SK-N-SH treated with all-trans-retinoic acid at 6 μM for 48 hours (cell line): ENCODE data around the gene BANP.
A peak's percentile ranks its signal among the peaks of the same experiment; 100 is the strongest.

Source experiments
- ATAC-seq: fragments of 200-7000 bp; cut with Tn5 transposase; 3 replicates; pipeline ENCODE4 v1.9.1; 2020; ENCODE audit warnings: mild to moderate bottlenecking, moderate library complexity
- ARNTL ChIP-seq: fragments of 450-650 bp; formaldehyde crosslinking; IDR thresholded peaks from 2 replicates; pipeline ENCODE4 v1.5.0; 2020; ENCODE audit warnings: low read depth, mild to moderate bottlenecking, moderate library complexity, borderline replicate concordance
- BACH2 ChIP-seq: fragments of 250-450 bp; sonication (Bioruptor Pico); IDR thresholded peaks from 2 replicates; pipeline ENCODE4 v1.9.0; 2021; ENCODE audit warnings: mild to moderate bottlenecking, borderline replicate concordance
- GLIS3 ChIP-seq: fragments of 250-450 bp; sonication (Bioruptor Pico); IDR thresholded peaks from 2 replicates; pipeline ENCODE4 v1.5.0; 2020; ENCODE audit warnings: mild to moderate bottlenecking, moderate library complexity
- OSR1 ChIP-seq: fragments of 250-450 bp; sonication (Bioruptor Pico); IDR thresholded peaks from 2 replicates; pipeline ENCODE4 v1.8.0; 2022; ENCODE audit warnings: moderate library complexity, mild to moderate bottlenecking, inconsistent platforms
- TOX ChIP-seq: fragments of 250-450 bp; sonication (Bioruptor Pico); IDR thresholded peaks from 2 replicates; pipeline ENCODE4 v1.8.0; 2021; ENCODE audit warnings: mild to moderate bottlenecking, moderate library complexity, borderline replicate concordance
- ZC3H10 ChIP-seq: fragments of 250-450 bp; sonication (Bioruptor Pico); IDR thresholded peaks from 2 replicates; pipeline ENCODE4 v1.5.1; 2021; ENCODE audit warnings: mild to moderate bottlenecking, moderate library complexity
- ZFP3 ChIP-seq: fragments of 250-450 bp; sonication (Bioruptor Pico); IDR thresholded peaks from 2 replicates; pipeline ENCODE4 v1.5.0; 2020; ENCODE audit warnings: mild to moderate bottlenecking, moderate library complexity
- ZFP30 ChIP-seq: fragments of 450-650 bp; formaldehyde crosslinking; IDR thresholded peaks from 2 replicates; pipeline ENCODE4 v1.5.0; 2022; ENCODE audit warnings: mild to moderate bottlenecking, moderate library complexity
- ZNF565 ChIP-seq: fragments of 450-650 bp; formaldehyde crosslinking; conservative IDR thresholded peaks from 2 replicates; pipeline ENCODE4 v1.5.0; 2020; ENCODE audit warnings: low read depth, mild to moderate bottlenecking, moderate library complexity
- ZNF70 ChIP-seq: fragments of 450-650 bp; formaldehyde crosslinking; IDR thresholded peaks from 2 replicates; pipeline ENCODE4 v1.5.0; 2020; ENCODE audit warnings: mild to moderate bottlenecking, moderate library complexity
- TF ChIP-seq, protein P1 (sequence below): fragments of 250-450 bp; sonication (Bioruptor Pico); IDR thresholded peaks from 2 replicates; pipeline ENCODE4 v1.8.0; 2021; ENCODE audit warnings: low read depth, mild to moderate bottlenecking, moderate library complexity, borderline replicate concordance
- TF ChIP-seq, protein P2 (sequence below): fragments of 250-450 bp; sonication (Bioruptor Pico); IDR thresholded peaks from 2 replicates; pipeline ENCODE4 v1.5.0; 2020; ENCODE audit warnings: mild to moderate bottlenecking, moderate library complexity
- TF ChIP-seq, protein P3 (sequence below): fragments of 250-450 bp; sonication (Bioruptor Pico); IDR thresholded peaks from 2 replicates; pipeline ENCODE4 v1.8.0; 2020; ENCODE audit warnings: mild to moderate bottlenecking, moderate library complexity, borderline replicate concordance
- TF ChIP-seq, protein P4 (sequence below): fragments of 250-450 bp; sonication (Bioruptor Pico); IDR thresholded peaks from 2 replicates; pipeline ENCODE4 v1.5.1; 2021; ENCODE audit warnings: mild to moderate bottlenecking, moderate library complexity

BANP gene

DNA sequence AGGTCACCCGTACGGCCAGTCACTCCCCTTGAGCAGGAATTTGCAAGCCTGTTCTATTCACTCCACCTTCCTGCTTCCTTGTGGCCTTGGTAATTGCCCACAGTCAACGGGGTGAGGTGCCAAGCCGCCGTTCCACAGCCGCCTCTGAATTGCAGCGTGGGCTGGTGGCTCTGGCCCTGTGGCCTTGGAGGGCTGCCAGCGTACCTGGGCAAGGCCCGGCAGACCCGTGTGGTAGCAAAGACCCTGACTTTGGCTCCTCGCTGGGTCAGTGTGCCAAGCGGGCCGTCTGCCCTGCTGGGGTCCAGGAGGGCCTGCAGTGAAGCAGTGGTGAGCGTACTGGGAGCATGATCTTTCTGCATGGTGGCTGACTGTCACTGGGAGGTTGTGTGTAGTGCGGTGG lies 3.6 kb downstream of the BANP start:
- no peak for ATAC-seq

DNA sequence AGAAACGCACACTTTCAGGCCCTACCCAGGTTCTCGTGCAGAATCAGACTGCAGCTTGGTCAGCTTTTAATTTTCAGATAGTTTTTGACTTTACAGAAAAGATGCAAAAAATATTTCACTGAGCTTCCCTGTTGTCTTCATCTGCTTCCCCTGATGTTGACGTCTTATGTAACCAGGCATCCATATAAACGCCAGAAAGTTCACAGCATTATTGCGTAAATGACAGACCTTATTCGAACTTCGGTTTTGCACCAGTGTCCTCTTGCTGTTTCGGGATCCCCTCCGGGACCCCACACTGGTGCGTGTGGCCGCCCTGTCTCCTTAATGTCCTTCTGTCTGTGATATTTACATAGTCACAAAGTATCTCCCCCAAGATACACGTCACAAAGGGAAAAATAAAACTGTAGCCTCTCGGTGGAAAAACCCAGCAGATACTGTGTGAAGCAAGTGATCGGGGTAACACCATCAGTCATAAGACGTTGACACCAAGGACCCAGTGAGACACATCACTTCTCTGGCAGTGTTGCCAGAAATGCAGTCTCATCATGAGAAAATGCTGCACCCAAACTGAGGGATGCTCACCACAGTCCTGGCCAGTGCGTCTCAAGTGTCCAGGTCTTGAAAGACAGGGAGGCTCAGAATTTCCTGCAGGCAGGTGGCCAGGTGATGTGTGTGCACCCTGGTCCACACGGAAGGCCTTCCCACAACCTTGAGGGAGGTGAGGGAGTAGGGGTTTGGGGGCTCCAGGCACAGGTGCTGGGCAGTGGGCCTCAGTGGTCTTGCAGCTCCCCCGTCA lies 4.3 kb downstream of the BANP start:
- TF ChIP-seq OSR1 (CRISPR knock-in tag) = no peak
- no peak for TF ChIP-seq ZNF70 (CRISPR knock-in tag)

More for the DNA sequence above, 3.6 kb downstream of the BANP start:
- TF ChIP-seq GLIS3 (CRISPR knock-in tag) = no peak
- TF ChIP-seq, all 23 proteins: peak for 0

DNA sequence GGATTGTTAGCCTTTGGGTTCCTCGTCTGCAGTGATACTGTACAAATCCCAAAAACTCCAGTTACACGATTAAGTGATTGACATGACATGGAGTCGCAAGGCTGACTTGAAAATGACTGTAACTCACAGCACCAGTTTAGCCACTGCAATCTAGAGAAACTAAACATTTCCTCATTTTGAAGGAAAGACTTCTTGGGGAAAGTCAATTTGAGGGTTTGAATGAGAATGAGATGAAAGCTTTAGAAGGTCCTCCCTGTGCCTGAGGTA lies 4.8 kb downstream of the BANP start:
- TF ChIP-seq ARNTL (no peak), ZNF565 (CRISPR knock-in tag) (no peak), ZFP30 (no peak), TOX (CRISPR knock-in tag) (no peak), OSR1 (CRISPR knock-in tag) (no peak), ZFP3 (CRISPR knock-in tag) (no peak)
- no peak for ATAC-seq

More for the DNA sequence above, 4.3 kb downstream of the BANP start:
- no peak for ATAC-seq

DNA sequence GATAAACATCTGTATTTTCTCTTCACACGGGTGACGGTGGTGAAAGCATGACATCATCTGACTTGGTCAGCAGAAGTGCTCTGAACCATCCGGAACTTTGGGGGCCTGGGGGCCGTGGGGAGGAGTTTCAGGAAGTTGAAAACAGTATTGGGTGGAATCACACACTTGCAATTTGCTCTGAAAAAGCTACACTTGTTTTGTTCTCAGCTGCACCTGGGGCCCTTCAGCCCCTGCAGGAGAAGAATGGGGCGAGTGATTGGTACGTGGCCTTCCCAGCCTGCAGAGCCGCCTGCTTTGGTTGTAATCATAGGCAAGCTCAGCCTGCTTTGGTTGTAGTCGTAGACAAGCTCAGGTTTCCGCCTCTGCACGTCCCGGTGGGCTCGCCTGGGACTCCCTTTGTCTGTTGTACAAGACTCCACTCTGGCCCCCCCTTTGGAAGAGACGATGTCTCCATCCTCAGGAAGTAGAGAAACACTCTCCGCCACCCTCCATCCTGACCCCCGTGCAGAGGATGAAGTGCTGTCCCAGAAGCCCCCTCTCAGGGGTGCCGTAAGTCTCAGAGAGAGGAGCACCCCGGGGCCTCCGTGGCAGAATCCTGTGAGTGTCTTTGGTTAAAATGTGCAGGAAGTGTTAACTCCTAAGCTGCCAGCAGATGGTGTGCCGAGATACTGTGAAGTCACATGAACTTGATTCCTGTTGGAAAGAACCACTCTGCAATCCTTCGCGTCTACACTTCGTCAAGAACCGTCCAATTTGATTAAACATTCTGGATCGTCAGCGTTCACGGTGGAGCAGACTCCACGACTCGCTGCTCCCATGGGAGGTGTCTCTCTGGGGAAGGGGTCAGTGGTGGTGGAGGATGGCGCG lies 5.4 kb downstream of the BANP start:
- peak; percentile 43 for ATAC-seq
- TF ChIP-seq, protein P1, sequence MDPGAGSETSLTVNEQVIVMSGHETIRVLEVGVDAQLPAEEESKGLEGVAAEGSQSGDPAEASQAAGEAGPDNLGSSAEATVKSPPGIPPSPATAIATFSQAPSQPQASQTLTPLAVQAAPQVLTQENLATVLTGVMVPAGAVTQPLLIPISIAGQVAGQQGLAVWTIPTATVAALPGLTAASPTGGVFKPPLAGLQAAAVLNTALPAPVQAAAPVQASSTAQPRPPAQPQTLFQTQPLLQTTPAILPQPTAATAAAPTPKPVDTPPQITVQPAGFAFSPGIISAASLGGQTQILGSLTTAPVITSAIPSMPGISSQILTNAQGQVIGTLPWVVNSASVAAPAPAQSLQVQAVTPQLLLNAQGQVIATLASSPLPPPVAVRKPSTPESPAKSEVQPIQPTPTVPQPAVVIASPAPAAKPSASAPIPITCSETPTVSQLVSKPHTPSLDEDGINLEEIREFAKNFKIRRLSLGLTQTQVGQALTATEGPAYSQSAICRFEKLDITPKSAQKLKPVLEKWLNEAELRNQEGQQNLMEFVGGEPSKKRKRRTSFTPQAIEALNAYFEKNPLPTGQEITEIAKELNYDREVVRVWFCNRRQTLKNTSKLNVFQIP (CRISPR knock-in tag) = no peak
- TF ChIP-seq BACH2 (CRISPR knock-in tag) = no peak
- TF ChIP-seq, protein P2, sequence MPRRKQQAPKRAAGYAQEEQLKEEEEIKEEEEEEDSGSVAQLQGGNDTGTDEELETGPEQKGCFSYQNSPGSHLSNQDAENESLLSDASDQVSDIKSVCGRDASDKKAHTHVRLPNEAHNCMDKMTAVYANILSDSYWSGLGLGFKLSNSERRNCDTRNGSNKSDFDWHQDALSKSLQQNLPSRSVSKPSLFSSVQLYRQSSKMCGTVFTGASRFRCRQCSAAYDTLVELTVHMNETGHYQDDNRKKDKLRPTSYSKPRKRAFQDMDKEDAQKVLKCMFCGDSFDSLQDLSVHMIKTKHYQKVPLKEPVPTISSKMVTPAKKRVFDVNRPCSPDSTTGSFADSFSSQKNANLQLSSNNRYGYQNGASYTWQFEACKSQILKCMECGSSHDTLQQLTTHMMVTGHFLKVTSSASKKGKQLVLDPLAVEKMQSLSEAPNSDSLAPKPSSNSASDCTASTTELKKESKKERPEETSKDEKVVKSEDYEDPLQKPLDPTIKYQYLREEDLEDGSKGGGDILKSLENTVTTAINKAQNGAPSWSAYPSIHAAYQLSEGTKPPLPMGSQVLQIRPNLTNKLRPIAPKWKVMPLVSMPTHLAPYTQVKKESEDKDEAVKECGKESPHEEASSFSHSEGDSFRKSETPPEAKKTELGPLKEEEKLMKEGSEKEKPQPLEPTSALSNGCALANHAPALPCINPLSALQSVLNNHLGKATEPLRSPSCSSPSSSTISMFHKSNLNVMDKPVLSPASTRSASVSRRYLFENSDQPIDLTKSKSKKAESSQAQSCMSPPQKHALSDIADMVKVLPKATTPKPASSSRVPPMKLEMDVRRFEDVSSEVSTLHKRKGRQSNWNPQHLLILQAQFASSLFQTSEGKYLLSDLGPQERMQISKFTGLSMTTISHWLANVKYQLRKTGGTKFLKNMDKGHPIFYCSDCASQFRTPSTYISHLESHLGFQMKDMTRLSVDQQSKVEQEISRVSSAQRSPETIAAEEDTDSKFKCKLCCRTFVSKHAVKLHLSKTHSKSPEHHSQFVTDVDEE = no peak
- TF ChIP-seq OSR1 (CRISPR knock-in tag) = no peak

DNA sequence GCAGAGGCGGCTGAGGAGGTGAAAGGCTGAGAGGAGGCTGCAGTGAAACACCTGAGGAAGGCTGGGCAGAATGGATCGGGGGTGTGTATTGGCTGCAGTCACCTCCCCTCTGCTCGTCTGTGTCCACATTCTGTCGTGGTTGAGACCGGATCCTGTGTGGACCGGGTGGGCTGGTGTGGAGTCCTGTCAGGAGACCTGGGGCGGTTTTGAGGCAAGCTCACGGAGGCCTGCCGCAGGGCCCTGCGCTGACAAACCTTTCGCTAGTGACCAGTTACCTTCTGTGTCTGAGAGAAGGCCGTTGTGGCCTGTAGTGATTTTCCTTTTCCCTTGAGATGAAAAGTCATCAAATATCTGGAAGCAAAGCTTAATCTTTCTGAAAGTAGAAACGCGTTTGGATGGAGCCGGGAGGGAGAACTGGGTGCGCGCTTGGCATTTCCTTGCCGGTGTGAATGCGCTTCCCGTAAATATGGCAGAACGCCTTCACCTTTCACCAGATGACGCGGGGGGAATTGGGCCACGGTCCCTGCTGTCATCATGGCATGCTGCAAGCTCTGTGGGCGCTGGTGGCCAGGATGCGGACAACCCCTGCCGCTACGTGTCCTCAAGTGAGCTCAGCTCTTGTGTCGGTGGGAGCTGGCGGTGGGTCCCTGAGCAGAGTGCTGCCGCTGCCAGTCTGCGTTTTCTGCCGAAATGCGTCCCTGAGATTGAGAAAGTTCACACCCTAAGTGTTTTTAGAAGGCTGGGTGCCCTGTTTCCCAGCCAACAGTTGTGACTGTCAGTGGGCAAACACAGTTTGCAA lies 6.3 kb downstream of the BANP start:
- ATAC-seq = no peak
- TF ChIP-seq, protein P3, sequence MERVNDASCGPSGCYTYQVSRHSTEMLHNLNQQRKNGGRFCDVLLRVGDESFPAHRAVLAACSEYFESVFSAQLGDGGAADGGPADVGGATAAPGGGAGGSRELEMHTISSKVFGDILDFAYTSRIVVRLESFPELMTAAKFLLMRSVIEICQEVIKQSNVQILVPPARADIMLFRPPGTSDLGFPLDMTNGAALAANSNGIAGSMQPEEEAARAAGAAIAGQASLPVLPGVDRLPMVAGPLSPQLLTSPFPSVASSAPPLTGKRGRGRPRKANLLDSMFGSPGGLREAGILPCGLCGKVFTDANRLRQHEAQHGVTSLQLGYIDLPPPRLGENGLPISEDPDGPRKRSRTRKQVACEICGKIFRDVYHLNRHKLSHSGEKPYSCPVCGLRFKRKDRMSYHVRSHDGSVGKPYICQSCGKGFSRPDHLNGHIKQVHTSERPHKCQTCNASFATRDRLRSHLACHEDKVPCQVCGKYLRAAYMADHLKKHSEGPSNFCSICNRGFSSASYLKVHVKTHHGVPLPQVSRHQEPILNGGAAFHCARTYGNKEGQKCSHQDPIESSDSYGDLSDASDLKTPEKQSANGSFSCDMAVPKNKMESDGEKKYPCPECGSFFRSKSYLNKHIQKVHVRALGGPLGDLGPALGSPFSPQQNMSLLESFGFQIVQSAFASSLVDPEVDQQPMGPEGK (CRISPR knock-in tag) = no peak
- TF ChIP-seq ZFP30 (no peak), GLIS3 (CRISPR knock-in tag) (no peak), ZNF565 (CRISPR knock-in tag) (no peak), ZC3H10 (no peak)
- TF ChIP-seq, protein P4, sequence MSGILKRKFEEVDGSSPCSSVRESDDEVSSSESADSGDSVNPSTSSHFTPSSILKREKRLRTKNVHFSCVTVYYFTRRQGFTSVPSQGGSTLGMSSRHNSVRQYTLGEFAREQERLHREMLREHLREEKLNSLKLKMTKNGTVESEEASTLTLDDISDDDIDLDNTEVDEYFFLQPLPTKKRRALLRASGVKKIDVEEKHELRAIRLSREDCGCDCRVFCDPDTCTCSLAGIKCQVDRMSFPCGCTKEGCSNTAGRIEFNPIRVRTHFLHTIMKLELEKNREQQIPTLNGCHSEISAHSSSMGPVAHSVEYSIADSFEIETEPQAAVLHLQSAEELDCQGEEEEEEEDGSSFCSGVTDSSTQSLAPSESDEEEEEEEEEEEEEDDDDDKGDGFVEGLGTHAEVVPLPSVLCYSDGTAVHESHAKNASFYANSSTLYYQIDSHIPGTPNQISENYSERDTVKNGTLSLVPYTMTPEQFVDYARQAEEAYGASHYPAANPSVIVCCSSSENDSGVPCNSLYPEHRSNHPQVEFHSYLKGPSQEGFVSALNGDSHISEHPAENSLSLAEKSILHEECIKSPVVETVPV (CRISPR knock-in tag) = no peak
